A673 (cell line): Measurements from ENCODE around the gene JAK3.

Source experiments
- EZH2 ChIP-seq: fragments of 200-600 bp; sonication (generic); IDR thresholded peaks from 2 replicates; pipeline ENCODE4 v1.6.1; 2017; ENCODE audit warnings: borderline replicate concordance, low read depth, mild to moderate bottlenecking, mixed read lengths, antibody characterized with exemption, low read length; ENCODE audit not compliant: poor library complexity, severe bottlenecking
- TF ChIP-seq, protein P1 (sequence below): fragments of 300-800, 200-600 bp; sonication (generic); conservative IDR thresholded peaks from 2 replicates; pipeline ENCODE4 v1.5.1; 2017; ENCODE audit warnings: low read depth, mild to moderate bottlenecking, antibody characterized with exemption, low read length, moderate library complexity, mixed read lengths

DNA sequence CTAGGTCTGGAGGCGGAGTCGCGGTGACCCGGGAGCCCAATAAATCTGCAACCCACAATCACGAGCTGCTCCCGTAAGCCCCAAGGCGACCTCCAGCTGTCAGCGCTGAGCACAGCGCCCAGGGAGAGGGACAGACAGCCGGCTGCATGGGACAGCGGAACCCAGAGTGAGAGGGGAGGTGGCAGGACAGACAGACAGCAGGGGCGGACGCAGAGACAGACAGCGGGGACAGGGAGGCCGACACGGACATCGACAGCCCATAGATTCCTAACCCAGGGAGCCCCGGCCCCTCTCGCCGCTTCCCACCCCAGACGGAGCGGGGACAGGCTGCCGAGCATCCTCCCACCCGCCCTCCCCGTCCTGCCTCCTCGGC lies 24.1 kb upstream of the JAK3 start, which contains the start of gene SLC5A5:
- no peak for TF ChIP-seq EZH2
- TF ChIP-seq, protein P1, sequence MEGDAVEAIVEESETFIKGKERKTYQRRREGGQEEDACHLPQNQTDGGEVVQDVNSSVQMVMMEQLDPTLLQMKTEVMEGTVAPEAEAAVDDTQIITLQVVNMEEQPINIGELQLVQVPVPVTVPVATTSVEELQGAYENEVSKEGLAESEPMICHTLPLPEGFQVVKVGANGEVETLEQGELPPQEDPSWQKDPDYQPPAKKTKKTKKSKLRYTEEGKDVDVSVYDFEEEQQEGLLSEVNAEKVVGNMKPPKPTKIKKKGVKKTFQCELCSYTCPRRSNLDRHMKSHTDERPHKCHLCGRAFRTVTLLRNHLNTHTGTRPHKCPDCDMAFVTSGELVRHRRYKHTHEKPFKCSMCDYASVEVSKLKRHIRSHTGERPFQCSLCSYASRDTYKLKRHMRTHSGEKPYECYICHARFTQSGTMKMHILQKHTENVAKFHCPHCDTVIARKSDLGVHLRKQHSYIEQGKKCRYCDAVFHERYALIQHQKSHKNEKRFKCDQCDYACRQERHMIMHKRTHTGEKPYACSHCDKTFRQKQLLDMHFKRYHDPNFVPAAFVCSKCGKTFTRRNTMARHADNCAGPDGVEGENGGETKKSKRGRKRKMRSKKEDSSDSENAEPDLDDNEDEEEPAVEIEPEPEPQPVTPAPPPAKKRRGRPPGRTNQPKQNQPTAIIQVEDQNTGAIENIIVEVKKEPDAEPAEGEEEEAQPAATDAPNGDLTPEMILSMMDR: no peak
